DND-41 (cell line): ENCODE results near the gene LETM1.

Source experiments
- CTCF ChIP-seq: IDR thresholded peaks from 2 replicates; pipeline ENCODE4 v1.5.1; 2012; ENCODE audit warnings: borderline replicate concordance, low read length, moderate library complexity, mild to moderate bottlenecking; ENCODE audit not compliant: poor library complexity, severe bottlenecking; ENCODE audit errors: extremely low read depth
- EZH2 ChIP-seq: IDR thresholded peaks from 3 replicates; pipeline ENCODE4 v1.6.1; 2012; ENCODE audit warnings: borderline replicate concordance, low read depth, mild to moderate bottlenecking, moderate library complexity, low read length, inconsistent platforms; ENCODE audit not compliant: severe bottlenecking

GRCh38 chr4:1873291-1873690, 17.3 kb upstream of the LETM1 start:
- TF ChIP-seq CTCF (no peak), EZH2 (no peak)
